Left hindlimb (tissue), 1 donor: ENCODE results near the gene RAB3IL1.

ENCODE experiments used
- DNase-seq: peaks from one replicate; pipeline ENCODE4 v3.0.0-alpha.2; 2018

The RAB3IL1 gene

DNA sequence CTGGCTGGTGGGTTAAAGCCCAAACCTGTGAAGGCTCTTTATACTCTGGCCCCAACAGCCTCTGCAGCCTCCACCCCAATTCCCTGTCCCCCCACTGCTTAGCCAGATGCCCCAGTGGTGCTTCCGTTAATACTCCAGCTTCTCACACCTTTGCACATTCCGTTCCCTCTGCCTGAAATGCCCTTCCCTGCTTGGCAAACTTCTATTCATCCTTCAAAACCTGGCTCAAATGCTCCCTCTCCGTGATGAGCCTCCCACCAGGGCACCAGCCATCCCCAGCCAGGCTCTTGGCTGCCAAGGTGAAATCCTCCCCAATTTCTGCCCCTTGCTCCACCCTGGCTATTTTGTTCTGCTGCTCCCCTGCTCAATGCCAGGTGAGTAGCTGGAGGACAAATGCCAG, 13.5 kb downstream of the RAB3IL1 start:
- no peak for DNase-seq

DNA sequence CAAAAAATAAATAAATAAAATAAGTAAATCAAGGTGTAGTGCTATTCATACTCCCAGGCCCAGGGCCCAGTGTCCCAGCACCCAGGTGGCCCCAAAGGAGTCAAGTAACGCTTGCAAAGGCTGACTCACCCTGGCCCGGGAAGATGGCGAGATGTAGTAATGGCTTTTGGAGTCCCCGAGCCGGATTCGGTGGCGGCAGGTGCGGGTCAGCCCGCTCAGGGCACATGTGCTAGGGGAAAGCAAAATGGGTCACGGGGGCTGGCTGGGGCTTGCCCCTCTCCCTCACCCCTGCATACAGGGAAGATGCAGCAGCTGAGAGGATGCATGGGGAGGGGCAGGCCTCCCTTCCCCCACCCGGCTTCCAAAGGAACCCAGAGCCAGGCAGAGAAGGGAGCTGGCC, 15.1 kb downstream of the RAB3IL1 start:
- no peak for DNase-seq

DNA sequence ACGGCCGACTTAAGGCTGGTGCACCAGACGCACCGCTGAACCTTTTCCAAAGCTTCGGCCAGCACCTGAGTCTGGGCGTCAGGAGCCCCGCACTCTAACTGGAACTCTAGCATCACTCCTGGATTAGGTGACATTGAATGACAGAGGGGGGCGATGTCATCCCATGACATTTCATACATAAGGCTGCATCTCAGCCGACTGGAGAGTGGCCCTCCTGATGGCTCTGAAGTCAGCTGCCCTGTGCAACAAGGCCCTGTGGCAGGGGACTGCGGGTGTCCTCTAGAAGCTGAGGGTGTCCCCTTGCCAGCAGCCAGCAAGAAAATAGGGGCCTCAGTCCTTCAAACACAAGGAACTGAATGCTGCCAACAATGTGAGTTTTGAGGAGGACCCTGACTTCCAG, 16.0 kb downstream of the RAB3IL1 start:
- DNase-seq = no peak

DNA sequence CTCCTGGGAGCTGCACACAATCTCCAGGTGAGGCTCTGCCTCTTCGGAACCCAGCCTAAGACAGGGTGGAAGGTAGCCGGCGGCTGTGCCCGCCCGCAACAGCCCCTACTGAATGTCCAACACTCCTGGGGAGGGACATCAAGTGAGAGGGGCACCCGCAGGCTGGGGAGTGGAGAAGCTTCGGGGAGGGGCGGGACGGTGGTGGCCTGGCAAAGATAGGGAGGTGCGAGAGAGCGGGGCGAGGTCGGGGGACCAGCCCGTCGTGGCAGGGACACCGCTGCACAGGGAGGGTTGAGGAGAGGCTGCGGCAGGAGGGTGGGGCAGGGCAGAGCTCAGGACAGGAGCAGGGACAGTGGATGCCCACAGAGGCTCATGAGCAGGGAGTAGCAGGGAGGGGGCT, 17.1 kb downstream of the RAB3IL1 start:
- DNase-seq = no peak

DNA sequence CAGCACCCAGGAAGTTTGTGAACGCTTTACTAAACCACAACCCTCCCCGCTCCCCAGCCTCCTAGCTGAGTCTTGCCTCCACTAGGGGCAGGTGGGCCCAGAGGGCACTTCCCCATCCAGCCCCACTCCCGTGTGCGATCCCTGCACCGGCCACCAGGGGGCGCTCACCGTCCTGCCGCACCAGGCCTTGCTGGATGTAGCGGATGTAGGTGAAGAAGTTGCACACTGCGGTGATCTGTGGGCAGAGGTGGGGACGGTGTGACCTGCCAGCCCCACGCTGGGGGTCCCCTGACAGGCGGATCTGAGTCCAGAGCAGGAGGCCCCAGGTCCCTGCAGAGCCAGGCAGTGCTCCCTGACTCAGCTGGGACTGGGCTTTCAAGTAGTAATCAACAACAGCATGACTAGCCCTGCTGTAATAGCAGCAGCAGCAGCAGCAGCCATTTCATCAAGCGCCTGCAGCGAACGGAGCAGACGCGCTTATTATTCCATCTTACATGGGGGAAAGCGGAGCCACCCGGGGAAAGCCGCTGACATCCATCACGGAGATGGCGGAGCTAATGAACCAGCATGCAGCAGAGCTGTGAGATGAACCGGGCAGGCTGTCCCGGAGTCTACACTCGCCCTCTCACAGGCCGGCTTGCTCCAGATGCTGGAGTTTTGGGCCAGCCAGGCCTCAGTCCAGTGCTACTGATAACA, 18.1 kb downstream of the RAB3IL1 start:
- peak; percentile 86 for DNase-seq

DNA sequence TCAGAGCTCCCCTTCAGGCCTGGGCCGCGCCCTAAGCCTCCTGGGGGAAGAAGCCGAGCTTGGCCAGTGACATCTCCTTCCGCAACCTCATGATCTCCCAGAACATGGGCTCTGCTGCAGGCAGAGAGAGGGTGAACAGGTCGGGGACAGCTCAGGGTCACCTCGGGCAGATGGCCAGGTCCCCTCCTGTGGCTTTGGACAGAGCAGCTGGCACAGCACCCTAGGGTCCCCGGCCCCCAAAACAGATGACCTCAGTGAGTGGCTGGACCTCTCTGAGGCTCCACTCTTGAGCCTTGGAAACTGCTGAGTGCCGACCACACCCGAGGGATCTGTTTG, 19.2 kb downstream of the RAB3IL1 start:
- no peak for DNase-seq

DNA sequence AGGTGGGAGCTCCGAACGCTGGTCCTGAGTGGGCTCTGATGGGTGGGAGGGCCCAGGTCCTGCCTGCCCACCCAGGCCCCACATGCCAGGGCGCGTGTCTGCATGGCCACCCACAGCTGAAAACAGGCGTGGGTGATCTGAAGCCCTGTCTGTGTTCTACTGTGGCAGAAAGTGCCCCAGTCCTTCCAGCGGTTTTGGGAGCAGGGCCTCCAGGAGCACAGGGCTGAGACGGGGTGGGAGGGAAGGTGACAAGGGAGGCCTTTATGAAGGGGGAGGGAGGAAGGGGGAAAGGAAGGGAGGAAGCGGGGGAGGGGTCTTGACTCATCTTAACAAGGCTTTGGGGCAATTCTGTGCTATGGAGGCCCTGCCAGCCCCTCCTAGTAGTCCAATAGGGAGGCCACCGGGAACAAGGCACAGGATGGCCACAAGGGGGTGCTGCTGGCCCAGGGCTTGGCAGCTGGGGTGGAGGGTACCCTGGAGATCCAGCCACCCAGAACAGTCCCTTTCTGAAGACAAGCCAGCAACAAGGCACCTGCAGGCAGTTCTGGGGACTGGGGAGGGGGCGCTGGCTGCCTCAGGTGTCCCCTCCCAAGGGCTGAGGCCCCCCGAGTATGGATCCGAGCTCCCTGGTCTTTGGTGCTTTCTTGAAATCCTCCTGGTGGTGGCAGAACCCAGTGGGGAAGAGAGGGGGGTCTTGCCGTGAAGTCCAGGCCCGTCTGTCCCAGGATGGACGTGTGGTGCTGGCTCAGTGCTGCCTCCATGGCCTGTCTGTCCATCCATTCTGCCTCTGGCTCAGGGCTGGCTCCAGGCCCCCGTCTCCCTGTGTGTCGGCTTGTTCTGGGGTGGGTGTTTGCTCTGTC, 19.7 kb downstream of the RAB3IL1 start:
- peak; percentile 77 for DNase-seq

DNA sequence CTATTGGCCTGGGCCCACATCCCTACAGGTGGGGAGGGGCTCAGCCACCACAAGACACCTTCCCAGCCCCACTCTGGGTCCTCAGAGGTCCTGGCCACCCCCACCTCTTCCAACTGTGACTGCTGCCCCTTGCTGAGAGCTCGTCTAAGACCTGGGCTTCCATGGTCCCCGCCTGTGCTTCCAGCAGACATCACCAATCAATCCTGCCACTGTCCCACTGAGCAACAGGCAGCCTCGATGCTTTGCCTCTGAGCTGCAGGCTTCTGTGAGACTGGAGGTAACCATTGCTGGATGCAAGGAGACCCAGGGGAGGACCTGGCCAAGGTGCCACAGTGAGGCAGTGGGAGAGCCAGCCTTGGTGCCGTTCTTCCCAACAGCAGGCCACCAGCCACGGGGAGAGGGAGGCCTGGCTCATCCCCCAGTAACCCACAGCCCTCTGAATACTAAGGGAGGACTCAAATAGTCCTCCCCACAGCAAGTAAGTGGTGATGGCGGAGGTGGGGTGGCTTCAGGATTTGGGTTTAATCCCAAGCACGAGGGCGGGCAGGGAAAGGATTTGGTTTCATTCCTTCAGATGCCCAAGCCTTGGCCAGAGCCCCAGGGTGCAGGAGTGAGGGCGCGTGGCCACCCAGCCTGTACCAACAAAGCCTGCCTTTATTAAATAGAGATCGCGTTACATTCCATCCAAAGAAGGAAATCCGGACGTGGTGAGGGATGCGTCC, 20.5 kb downstream of the RAB3IL1 start:
- DNase-seq = no peak

DNA sequence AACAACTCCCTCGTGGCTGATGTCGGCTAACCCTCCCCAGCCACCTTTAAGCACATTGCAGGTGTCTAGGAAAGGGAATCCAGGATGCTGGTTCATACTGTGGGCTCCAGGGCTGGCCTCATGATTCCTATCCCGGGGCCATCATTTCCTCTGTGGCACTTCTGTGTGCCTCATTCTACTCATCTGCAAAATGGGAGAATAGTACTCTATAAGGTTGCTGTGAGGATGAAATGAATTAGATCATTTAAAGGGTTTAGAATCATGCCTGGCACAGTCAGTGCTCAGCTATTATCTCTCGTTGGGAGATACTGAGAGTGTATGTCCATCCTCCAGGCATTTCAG, 21.7 kb downstream of the RAB3IL1 start:
- no peak for DNase-seq

DNA sequence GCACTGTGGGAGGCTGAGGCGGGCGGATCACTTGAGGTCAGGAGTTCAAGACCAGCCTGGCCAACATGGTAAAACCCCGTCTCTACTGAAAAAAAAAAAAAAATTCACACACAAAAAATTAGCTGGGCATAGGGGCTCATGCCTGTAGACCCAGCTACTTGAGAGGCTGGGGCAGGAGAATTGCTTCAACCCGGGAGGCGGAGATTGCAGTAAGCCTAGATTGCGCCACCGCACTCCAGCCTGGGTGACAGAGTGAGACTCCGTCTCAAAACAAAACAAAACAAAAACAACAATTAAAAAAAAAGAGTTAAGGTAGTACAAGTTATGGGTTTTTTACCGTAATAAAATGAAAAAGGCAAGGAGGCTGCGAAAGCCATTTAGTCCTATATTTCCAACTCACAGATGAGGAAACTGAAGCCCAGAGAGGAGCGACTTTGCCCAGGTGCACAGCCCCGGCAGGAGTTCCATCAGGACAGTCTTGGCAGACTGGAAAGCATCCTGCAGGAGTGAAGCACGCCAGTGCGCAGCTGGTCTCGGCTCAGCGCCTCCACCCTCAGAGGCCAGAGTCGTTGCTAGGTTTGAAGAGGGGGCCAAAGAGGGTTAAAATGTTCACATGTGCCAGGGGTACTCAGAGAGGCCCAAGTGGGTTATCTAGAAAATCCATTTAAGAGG, 22.2 kb downstream of the RAB3IL1 start:
- DNase-seq = no peak

DNA sequence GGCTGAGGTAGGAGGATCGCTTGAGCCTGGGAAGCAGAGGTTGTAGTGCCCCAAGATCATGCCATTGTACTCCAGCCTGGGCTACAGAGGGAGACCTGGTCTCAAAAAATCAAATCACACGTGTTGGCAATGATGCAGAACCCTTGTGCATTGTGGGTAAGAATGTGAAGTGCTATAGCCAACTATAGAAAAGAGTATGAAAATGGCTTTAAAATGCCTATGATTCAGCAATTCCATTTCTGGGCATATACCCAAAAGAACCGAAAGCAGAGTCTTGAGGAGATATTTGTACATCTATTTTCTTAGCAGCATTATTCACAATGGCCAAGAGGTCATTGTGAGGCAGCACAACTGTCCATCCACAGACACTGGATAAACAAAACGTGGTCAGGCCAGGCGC, 23.4 kb downstream of the RAB3IL1 start:
- DNase-seq = no peak

DNA sequence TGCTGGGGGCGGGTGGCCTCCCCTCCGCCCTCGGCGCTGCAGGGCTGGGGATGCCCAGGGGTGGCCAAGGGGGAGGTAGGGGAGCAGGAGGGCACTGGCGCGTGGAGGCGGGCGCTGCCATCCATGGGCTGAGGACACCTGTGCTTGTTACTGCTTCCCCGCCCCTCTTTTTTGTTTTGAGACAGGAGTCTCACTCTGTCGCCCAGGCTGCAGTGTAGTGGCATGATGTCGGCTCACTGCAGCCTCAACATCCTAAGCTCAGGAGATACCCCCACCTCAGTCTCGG, 25.3 kb downstream of the RAB3IL1 start:
- no peak for DNase-seq

DNA sequence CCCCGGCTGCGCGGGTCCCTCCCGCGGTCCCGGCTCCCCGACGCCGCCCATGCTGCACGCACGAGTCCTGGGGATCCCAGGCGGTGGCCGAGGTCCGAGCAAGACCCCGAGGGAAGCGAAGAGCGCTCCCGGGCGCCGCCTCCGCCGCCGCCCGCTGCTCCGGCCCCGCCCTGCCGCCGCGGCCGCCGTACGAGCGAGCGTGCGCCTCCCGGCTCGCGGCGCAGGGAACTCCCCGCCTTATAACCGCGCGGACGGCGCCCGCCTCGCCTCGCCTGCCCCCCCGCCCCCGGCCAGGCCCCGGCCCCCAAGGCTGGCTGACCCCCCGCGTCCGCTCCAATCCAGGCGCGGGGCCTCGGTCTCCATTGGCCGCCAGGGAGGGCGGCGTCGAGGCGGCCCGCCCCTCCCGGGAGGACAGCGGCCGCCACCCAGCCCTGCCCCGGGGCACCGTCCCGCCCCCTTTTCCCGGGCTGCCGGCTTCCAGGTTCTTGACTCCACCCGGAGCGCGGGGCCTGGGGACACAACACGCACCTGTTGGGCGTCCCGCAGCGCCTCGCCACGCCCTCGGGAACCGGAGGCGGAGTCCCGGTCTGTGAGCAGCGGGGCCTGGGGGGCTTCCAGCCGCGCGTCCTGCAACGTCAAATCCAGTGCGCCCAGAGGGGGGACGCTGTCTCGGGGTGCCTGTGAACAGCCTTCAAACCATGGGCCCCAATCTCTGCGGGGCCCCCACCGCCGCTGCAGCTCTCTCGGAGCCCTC, 25.9 kb downstream of the RAB3IL1 start, which contains the start of gene FADS3:
TSS of gene FADS3 (minus strand) at position 215 of the 754 bp plus-strand sequence. CDS start at position 51, 164 bp downstream.
- DNase-seq = peak; percentile 84

DNA sequence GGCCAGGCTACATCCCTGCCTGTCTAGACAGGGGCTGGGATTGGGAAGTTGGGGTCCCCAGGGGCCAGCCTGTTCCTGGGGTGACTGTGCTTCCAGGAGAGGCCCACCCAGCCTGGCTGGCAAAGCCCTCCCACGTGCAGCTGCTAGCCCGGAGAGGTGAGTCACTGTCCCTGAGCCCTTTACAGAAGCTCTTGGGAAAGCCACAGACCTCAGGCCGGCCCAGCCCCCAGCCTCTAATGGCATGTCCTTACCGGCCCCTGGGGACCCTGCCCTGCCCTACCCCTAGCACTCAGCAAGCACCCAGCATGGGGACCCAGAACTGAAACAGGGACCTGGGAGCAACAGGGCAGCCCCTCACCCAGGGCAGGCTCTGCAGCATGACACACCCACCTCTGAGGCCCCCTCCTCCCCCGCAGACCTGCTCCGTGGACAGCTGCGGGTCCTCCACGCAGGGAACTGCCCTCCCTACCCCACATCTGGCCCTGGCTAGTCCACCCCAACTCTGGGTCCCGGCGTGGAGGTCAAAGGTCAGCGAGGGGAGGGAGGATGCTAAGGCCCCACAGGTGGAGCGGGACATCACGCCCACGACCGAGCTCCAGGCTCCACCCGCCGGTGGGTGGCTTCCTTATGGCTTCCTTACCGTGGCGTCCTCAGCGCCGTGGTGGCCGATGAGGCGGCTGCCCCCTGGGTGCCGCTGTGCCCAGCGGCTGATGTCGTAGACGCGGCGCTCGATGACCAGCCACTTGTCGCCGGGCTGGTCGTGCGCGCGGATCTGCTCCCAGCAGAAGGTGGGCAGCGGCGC, 26.6 kb downstream of the RAB3IL1 start:
- no peak for DNase-seq

DNA sequence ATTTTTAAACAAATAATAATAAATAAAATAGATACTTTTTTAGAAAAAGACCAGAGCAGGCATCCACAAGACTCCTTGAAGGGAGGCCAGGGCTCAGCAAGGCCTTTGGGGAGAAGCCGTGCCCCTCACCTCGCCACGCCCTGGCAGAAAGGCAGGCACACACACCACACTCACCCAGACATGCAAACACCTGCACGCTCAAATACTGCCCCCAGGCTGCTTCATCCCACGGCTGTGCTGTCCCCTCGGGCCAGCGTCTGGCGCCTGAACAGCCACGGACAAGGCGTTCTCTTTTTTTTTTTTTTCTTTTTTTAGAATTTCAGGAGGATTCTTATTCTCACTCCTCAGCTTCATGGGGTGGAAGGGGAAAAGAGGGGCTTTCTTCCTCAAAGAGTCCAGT, 27.5 kb downstream of the RAB3IL1 start:
- DNase-seq = no peak

DNA sequence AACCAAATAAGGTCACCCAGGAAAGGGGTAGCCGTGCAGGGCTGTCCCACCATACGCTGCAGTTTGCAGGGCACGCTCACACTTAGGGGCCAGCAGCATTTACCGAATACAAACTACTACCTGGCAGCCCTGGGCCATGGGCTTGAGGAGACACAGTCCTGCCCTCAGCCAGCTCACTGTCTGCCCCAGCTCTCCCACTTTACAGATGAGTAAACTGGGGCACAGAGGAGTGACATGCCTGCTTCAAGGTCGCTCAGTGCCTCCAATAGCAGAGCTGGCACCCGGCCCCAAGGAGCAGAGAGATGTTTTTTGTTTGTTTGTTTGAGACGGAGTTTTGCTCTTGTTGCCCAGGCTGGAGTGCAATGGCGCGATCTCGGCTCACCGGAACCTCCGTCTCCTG, 28.8 kb downstream of the RAB3IL1 start:
- DNase-seq = no peak

DNA sequence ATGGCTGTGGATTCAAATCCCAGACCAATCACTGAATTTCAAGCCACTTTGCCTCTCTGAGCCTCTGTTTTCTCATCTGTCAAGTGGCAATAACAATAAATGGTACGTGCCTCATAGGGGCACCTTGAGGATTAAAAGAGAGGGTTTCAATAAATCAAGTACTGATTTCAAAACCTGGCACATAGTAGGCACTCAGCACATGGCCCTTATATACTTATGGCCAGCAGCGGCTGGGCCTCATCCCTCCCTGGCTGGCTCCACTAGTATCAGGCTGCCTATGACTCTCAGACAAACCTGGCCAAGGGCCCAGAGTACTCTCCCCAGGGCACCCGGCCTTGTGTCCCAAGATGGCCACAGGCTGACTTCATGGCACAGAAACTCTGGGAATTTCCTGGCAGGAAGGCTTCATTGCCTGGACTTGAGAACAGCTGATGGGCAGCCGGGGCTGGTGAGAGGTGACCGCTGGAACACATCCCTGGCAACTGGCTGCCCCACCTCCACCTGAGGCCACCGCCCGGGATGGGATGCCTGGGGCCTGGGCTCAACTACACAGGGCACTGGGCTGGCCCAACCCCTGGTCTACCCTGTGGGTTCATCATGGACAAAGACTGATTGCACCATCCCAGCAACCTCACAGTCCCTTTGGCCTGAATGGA, 29.4 kb downstream of the RAB3IL1 start:
- DNase-seq = no peak

DNA sequence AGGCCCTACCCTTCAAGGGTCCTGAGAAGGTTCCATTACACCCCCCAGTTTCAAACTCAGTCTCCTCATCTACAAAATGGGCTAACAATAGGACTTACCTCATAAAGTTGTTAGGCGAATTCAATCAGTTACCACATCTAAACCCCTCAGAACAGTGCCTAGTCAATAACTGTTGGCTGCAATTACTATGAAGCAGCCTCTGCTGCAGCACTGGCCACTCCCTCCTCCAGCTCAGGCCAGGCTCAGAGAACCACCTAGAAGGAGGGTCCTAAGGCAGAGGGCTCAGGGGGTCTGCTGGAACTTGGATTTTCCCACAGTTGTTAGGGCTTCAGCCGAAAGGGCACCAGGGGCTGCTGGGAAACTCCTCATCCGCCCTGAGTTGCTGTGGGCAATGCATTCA, 30.7 kb downstream of the RAB3IL1 start:
- DNase-seq = no peak

DNA sequence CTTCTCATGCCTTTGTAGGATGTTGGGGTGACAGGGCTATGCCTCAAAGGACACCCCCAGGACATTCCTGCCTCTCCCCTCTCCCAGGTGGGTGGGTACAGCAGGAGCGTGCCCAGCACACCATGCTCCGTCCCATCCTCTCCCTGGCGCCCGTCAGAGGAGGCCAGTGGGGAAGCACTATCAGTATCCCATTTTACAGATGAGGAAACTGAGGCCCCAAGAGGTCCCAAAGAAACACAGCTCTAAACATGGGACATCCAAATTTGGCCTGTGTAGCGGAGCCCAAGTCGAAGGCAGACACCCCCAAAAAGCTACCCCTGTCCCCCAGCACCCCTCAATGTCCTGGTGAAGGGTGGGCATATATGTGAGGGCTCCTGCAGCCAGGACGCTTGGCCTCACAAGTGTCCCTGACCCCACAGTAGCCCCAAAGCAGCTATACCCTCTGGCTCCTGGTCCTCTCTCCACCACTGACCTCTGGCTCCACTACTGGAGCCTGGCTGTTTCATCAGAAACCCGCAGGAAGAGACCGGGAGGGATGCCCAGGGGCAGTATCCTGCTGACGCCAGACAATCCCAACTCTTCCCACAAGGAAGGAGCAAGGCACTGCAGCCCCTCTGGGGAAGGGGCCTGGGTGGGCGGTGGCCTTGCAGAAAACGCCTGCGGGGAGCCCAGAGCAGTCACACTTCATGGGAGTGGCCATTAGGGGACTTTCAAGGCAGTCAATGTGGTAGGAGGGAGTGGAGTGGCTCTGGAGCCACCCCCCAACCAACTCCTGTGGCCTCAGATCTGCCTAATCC, 31.4 kb downstream of the RAB3IL1 start:
- no peak for DNase-seq

DNA sequence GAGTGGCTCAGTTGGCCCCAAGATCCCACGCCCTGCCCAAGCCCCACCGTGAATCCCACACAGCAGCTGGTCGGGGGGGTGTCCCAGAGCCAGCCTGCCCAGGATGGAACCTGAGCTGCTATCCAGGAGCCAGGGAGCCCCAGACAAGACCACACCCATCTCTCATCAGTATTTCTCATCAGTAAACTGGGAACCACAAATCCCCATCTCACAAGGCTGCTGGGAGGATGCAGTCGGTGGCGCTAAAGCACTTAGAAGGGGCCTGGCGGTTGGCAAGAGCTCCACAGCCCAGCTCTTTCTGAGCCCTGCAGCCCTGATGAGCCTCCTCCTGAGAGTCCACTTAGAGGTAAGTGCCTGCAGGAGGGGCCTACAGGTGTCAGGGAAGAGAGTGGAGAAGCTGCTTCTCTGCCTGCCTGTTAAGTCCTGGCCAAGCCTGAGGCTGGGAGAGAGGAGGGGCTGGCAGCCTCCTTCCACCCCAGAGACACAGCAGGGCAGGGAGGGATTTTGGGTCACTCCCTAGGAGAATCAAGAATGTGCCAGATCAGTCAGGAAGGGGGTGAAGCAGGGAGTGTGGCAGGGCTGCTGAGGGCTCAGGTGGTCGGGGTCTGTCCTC, 32.1 kb downstream of the RAB3IL1 start:
- DNase-seq = no peak
